GM15510 (cell line): ENCODE results near the gene SNX27.

Source experiments
- POLR2A ChIP-seq: IDR thresholded peaks from 3 replicates; pipeline ENCODE4 v1.6.1; 2011; ENCODE audit warnings: borderline replicate concordance; ENCODE audit not compliant: insufficient read length; ENCODE audit errors: extremely low read depth

The SNX27 gene

DNA sequence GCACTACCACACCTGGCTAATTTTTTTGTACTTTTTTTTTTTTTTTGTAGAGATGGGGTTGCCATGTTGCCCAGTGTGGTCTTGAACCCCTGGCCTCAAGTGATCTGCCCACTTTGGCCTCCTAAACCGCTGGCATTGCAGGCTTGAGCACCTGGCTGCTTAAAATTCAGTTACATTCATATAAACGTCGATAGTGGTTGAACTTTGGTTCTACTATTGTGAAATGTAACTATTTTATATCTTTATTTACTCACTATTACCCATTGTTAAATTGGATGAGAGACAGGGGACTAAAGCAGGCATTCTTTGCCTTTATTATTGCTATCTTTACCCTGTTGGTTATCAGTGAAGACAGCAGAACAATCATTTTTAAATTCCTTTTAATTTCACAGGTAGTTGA lies 6.2 kb downstream of the SNX27 start:
- no peak for TF ChIP-seq POLR2A

DNA sequence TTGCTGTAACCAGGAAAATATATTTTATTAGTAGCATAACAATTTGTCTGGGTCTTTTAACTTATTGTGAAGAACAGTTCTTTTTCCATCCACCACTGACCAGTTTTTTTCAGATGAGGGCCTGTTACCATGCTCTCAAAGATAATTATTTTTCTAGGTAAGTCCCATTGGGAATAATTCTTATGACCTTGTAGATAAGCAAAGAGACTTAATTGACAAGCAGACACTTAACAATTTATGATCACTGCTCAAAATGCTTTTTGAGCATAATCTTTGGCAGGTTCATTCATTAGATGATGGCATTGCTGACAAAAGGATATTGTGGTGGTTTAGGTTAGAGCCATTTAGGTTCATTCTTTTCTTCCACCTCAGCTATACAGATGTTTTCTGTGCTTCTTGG lies 6.6 kb downstream of the SNX27 start:
- TF ChIP-seq POLR2A: no peak

DNA sequence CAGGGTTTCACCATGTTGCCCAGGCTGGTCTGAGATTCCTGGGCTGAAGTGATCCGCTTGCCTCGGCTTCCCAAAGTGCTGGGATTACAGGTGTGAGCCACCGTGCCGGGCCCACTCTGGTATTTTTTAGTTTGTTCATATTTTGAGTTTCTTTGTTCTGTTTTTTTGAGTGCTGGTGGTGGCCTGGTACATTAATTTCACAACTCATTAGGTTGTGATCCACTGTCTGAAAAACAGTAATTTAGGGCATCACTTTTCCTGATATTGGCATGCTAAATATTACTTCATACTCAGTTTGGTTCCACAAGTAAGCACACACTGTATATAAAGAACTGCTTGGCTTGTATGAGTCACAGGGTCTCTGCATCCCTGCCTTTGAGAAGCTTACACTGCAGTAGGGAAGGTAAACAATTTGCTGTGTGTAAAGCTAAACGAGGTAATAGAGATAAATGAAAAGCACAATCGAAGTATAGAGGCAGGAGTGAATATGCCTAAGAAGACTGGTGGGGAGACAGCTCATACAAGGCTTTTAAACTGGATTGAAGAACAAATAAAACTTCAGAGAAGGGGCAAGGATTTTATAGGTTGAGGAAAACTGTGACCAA lies 7.7 kb downstream of the SNX27 start:
- TF ChIP-seq POLR2A: no peak

GRCh38 chr1:151620286-151620685 lies 8.4 kb downstream of the SNX27 start:
- TF ChIP-seq POLR2A: no peak

- no peak for TF ChIP-seq POLR2A
Measured at GRCh38 chr1:151621351-151621750, 9.5 kb downstream of the SNX27 start.

DNA sequence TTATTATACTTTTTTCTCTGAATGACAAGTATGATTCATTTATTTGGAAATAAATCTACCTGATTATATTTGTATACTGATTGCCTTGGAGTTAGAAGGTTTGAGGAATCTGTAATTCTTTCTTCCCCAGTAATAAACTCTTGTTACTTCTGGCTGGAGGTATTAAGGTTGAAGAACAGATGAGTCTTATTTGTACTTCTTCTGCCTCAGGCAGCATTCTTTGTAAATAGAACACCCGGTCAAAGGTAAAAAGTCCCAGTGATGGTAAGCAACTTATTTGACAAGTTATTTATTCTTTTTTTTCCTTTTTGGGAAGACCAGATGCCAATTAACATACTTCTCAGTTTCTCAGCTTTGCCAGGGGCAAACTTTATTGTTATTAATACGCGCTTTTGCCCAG lies 12.9 kb downstream of the SNX27 start:
- no peak for TF ChIP-seq POLR2A

DNA sequence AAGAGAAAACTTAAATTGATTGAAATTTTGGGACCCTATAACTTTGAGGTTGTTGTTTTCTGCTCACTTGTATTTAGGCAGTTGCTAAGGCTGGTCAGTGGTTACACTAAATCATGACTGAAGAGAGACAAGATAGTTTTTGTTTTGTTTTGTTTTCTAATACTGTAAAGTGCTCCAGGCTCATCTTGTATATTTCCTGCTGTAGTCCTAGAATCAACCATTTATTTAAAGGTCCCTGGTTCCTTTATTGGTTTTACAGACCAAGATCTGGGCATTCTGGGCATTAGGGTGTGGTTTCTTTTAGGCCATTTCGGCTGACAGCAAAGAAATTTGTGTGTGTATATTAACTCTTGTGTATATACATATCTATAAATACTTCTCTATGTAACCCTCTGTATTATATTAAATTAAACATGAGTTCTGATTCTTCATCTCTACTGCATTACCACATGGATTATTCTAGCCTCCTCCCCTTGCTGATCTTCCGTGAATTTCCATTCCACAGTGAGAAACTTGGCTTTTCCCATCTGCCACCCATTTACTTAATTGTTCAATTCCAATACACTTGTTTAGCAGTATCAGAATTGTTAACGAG lies 15.0 kb downstream of the SNX27 start:
- TF ChIP-seq POLR2A: no peak

DNA sequence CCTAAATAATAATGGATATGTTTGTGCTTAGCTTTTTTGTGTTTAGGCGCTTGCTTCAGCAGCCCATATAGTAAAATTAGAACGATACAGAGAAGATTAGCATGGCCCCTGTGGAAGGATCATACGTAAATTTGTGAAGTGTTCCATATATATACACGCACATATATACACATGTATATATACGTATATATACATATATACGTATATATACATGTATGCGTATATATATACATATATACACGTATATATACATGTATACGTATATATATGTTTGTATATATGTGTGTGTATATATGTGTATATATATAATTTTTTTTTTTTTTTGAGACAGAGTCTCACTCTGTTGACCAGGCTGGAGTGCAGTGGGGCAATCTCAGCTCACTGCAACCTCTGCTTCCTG lies 17.4 kb downstream of the SNX27 start:
- no peak for TF ChIP-seq POLR2A

GRCh38 chr1:151635479-151636072 lies 23.7 kb downstream of the SNX27 start:
- no peak for TF ChIP-seq POLR2A

- no peak for TF ChIP-seq POLR2A
Measured at GRCh38 chr1:151638074-151638775, 26.4 kb downstream of the SNX27 start.

- TF ChIP-seq POLR2A: no peak
Measured at GRCh38 chr1:151638812-151639211, 27.0 kb downstream of the SNX27 start.

DNA sequence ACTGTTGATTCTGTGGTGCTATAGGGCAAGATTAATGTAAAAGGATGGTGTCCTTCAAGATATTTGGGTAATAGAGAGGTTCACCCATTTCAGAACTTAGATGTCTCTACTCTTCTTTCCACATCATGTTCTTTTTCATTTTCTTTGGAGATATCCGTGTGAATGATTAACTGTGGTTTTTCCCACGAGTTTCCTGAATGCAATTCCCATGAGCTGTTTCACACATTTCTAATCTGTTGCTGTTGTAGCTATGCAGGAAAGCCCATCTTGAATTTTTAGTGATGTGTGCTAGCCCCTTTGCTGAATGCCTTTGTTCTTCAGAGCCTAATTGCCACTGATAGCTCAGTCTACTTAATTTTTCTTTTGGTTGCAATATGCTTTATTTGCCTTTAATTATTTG lies 27.6 kb downstream of the SNX27 start:
- TF ChIP-seq POLR2A: no peak

GRCh38 chr1:151641229-151641628 lies 29.4 kb downstream of the SNX27 start:
- no peak for TF ChIP-seq POLR2A

DNA sequence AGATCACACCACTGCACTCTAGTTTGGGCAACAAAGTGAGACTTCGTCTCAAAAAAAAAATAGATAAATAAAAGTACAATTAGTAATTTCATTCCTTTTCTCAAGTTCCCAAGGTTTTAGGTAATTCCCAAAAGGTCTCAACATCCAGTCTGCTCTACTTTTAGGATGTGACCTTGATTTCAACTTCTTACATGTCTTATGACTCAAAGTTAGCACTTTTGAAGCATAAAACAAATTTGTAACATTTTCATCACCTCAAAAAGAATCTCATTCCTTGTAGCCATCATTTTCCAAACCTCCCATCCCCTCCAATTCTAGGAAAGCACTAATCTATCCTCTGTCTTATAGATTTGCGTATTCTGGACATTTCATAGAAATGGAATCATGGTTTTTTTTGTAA lies 32.2 kb downstream of the SNX27 start:
- TF ChIP-seq POLR2A: no peak

DNA sequence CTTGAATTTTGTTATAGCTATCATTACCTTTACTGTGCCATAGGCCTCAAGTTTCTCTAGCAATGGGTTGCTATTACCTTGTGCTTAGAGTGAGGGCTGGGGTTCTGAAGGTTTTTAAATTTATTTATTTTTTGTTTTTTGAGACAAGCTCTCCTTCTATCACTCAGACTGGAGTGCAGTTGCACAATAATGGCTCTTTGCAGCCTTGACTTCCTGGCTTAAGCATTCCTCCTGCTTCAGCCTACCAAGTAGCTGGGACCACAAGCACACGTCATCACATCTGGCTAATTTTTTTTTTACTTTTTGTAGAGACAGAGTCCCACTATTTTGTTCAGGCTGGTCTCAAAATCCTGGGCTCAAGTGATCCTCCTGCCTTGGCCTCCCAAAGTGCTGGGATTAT lies 41.5 kb downstream of the SNX27 start:
- no peak for TF ChIP-seq POLR2A

DNA sequence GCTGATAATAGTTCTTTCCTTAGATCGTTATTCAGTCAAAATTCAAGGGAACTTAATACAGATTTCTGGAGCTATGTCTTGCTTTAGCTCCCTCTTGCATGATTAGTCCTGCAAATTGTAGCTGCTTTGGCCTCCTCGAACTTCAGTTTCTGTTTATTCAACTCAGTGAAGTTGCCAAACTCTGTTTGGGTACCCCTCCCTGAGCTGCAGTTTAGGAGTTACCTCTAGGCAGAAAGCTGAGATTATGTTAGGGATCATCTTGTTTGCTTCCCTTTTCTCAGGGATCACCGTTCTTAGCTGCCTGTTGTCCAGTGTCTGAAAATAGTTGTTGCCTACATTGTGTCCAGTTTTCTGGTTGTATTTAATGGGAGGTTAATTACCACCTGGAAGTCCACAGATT lies 43.5 kb downstream of the SNX27 start:
- no peak for TF ChIP-seq POLR2A
